Caco-2 (cell line): ENCODE results near the gene MAP4K4. TPM values are rescaled to one million over a fixed set of nuclear protein-coding genes. Genes with fewer than 3 reads are reported as not detected.
A peak's percentile ranks its signal among the peaks of the same experiment; 100 is the strongest.

ENCODE experiments used
- BruUV-seq: library from RNA; stranded (reverse); fragments of 400-500 nt; replicated peaks from 2 replicates; lab custom pipeline; 2021; lab: Mats Ljungman, UMichigan
- CTCF ChIA-PET: fragments of 300-600 bp; sonication (Branson Sonifier 250); formaldehyde crosslinking; loops from one replicate; lab custom pipeline; 2022; ENCODE audit warnings: antibody characterized with exemption; lab: Charles Lee
- POLR2A ChIA-PET: fragments of 300-600 bp; sonication (Branson Sonifier 250); formaldehyde crosslinking; loops from one replicate; lab custom pipeline; 2022; ENCODE audit warnings: antibody characterized with exemption; lab: Charles Lee
- DNase-seq, 2 experiments: peaks; one replicate each; pipeline versions ENCODE4 v3.0.0 to v3.0.0-alpha.2; 2020 to 2022
- H3K27me3 ChIP-seq: replicated peaks from 2 replicates; pipeline ENCODE4 v1.6.0; 2011; ENCODE audit warnings: low read length; ENCODE audit not compliant: control insufficient read depth, insufficient read depth
- H3K36me3 ChIP-seq: 2 replicates; pipeline ENCODE4 v1.5.1; 2011; ENCODE audit warnings: low read length; ENCODE audit not compliant: control insufficient read depth, insufficient read depth
- H3K4me1 ChIP-seq: fragments of 250-450 bp; sonication (Bioruptor Pico); 2 replicates; pipeline ENCODE4 v1.5.1; 2020; ENCODE audit warnings: mild to moderate bottlenecking
- H3K4me3 ChIP-seq: 2 replicates; pipeline ENCODE4 v1.5.1; 2011; ENCODE audit warnings: low read depth, mild to moderate bottlenecking, control low read depth, low read length
- H3K9me3 ChIP-seq: fragments of 250-450 bp; sonication (Bioruptor Pico); 2 replicates; pipeline ENCODE4 v1.5.1; 2020; ENCODE audit warnings: mild to moderate bottlenecking, moderate library complexity
- H3K27ac Mint-ChIP-seq: one replicate; pipeline ENCODE4 v1.8.0; 2022; ENCODE audit warnings: mixed read lengths; ENCODE audit not compliant: unreplicated experiment
- H3K27me3 Mint-ChIP-seq: one replicate; pipeline ENCODE4 v1.8.0; 2022; ENCODE audit warnings: mixed read lengths; ENCODE audit not compliant: insufficient read depth, unreplicated experiment
- H3K36me3 Mint-ChIP-seq: one replicate; pipeline ENCODE4 v1.8.0; 2022; ENCODE audit warnings: mild to moderate bottlenecking, mixed read lengths; ENCODE audit not compliant: insufficient read depth, unreplicated experiment
- H3K4me1 Mint-ChIP-seq: one replicate; pipeline ENCODE4 v1.8.0; 2022; ENCODE audit warnings: low read depth, mixed read lengths; ENCODE audit not compliant: unreplicated experiment
- H3K4me3 Mint-ChIP-seq: one replicate; pipeline ENCODE4 v1.8.0; 2022; ENCODE audit warnings: mild to moderate bottlenecking, moderate library complexity, mixed read lengths; ENCODE audit not compliant: unreplicated experiment
- H3K9me3 Mint-ChIP-seq: one replicate; pipeline ENCODE4 v1.8.0; 2022; ENCODE audit warnings: mixed read lengths; ENCODE audit not compliant: unreplicated experiment
- intact Hi-C: fragments of 100-400 bp; cut with micrococcal nuclease; formaldehyde crosslinking; loops from one replicate; pipeline ENCODE4 v1.10.0; 2022; ENCODE audit not compliant: unreplicated experiment
- total RNA-seq: library from RNA; stranded (reverse); gene quantifications from 2 replicates; pipeline ENCODE4 v1.2.3, GENCODE V29; 2022
- TF ChIP-seq, protein P1 (sequence below), 2 experiments: fragments of 200-600 bp in 1 of 2; IDR thresholded peaks; 1 replicate in 1 of 2; 2 replicates in 1 of 2; pipeline versions ENCODE4 v1.5.1 to v1.8.0; 2011 to 2022; ENCODE audit warnings: antibody characterized with exemption in 1 of 2, control low read depth in 1 of 2, inconsistent platforms in 1 of 2, low read depth in 1 of 2, low read length in 1 of 2, mild to moderate bottlenecking in 1 of 2, moderate library complexity in 1 of 2; ENCODE audit not compliant: insufficient read depth in 1 of 2, severe bottlenecking in 1 of 2, unreplicated experiment in 1 of 2

The MAP4K4 gene
- total RNA-seq, 1 experiment from 2014 or later = 257 TPM

DNA sequence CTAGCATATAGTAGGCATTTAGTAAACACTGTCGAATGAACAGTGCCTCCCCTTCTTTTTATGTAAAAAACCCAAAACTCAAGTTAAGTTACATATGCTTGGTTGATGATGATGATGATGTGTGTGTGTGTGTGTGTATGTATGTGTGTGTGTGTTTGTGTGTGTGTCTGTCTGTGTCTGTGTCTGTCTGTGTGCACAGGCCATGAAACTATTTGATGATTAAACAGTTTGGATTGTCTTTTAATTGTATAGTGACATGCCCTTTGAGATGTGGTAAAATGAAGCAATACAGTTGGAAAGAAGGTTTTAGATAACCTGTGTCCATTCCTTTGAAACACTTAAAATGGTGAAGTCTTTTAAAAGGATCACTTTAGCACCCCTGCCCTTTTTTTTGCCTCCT, 105.6 kb downstream of the MAP4K4 start:
- intact Hi-C loops = loop anchor here (1.0 kb wide), 1 partner anchor 36 kb away; no protein-coding TSS in a partner anchor
- Histone ChIP-seq H3K4me3 (no peak overlapping the region), H3K27me3 (no peaks in the 10 kb centered on the region), H3K9me3 (no peaks in the 10 kb centered on the region), H3K36me3 (no peaks in the 10 kb centered on the region; the same call in none of the 2 replicates), H3K4me1 (peaks cover 58% of the 10 kb centered on the region)
- H3K4me1 Mint-ChIP-seq = peaks cover 61% of the 10 kb centered on the region
- H3K4me3 Mint-ChIP-seq = peak overlapping the region; percentile 41
- no peaks in the 10 kb centered on the region for H3K27me3 Mint-ChIP-seq
- no peaks in the 10 kb centered on the region for H3K9me3 Mint-ChIP-seq
- H3K27ac Mint-ChIP-seq = peak overlapping the region; percentile 63
- peaks cover 59% of the 10 kb centered on the region for H3K36me3 Mint-ChIP-seq
- ChIA-PET CTCF (no interaction called here), POLR2A (no interaction called here)
- peak in 1 of 2 experiments; percentile 50 for DNase-seq
- TF ChIP-seq, protein P1, sequence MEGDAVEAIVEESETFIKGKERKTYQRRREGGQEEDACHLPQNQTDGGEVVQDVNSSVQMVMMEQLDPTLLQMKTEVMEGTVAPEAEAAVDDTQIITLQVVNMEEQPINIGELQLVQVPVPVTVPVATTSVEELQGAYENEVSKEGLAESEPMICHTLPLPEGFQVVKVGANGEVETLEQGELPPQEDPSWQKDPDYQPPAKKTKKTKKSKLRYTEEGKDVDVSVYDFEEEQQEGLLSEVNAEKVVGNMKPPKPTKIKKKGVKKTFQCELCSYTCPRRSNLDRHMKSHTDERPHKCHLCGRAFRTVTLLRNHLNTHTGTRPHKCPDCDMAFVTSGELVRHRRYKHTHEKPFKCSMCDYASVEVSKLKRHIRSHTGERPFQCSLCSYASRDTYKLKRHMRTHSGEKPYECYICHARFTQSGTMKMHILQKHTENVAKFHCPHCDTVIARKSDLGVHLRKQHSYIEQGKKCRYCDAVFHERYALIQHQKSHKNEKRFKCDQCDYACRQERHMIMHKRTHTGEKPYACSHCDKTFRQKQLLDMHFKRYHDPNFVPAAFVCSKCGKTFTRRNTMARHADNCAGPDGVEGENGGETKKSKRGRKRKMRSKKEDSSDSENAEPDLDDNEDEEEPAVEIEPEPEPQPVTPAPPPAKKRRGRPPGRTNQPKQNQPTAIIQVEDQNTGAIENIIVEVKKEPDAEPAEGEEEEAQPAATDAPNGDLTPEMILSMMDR (IDR thresholded peaks at IDR 0.05; ENCODE audit: insufficient read depth in 1 of 2, low read depth in 1 of 2, low read length in 1 of 2, severe bottlenecking in 1 of 2, unreplicated experiment in 1 of 2) = no peak
- BruUV-seq = no TSS peak

GRCh38 chr2:101803945-101804696, 106.6 kb downstream of the MAP4K4 start:
- no peaks in the 10 kb centered on the region for H3K27me3 Mint-ChIP-seq
- peak overlapping the region; percentile 63 for H3K27ac Mint-ChIP-seq
- Histone ChIP-seq H3K9me3 (no peaks in the 10 kb centered on the region), H3K4me3 (no peak overlapping the region), H3K27me3 (no peaks in the 10 kb centered on the region), H3K36me3 (no peaks in the 10 kb centered on the region; the same call in none of the 2 replicates), H3K4me1 (peaks cover 58% of the 10 kb centered on the region)
- no TSS peak for BruUV-seq
- CTCF ChIA-PET = interaction anchor here (1.0 kb wide), 2 partner anchors 12 to 24 kb away, joined by 3 to 4 read pairs; no protein-coding TSS in a partner anchor
- POLR2A ChIA-PET = no interaction called here
- H3K4me1 Mint-ChIP-seq = peaks cover 59% of the 10 kb centered on the region
- TF ChIP-seq, protein P1 (IDR thresholded peaks at IDR 0.05; ENCODE audit: insufficient read depth in 1 of 2, low read depth in 1 of 2, low read length in 1 of 2, severe bottlenecking in 1 of 2, unreplicated experiment in 1 of 2) = no peak
- H3K36me3 Mint-ChIP-seq = peaks cover 60% of the 10 kb centered on the region
- peak overlapping the region; percentile 19 for H3K4me3 Mint-ChIP-seq
- intact Hi-C loops = loop anchor here (1.0 to 2.0 kb wide), 2 partner anchors 17 to 37 kb away; no protein-coding TSS in a partner anchor
- no peak for DNase-seq
- no peaks in the 10 kb centered on the region for H3K9me3 Mint-ChIP-seq

GRCh38 chr2:101805152-101806088, 107.9 kb downstream of the MAP4K4 start:
- Histone ChIP-seq H3K4me1 (peaks cover 58% of the 10 kb centered on the region), H3K9me3 (no peaks in the 10 kb centered on the region), H3K4me3 (no peak overlapping the region), H3K36me3 (no peaks in the 10 kb centered on the region; the same call in 1 of the 2 replicates), H3K27me3 (no peaks in the 10 kb centered on the region)
- peaks cover 54% of the 10 kb centered on the region for H3K4me1 Mint-ChIP-seq
- intact Hi-C loops = loop anchor here (2.0 kb wide), 1 partner anchor 15 kb away; no protein-coding TSS in a partner anchor
- H3K27ac Mint-ChIP-seq = peak overlapping the region; percentile 63
- no TSS peak for BruUV-seq
- TF ChIP-seq, protein P1 (IDR thresholded peaks at IDR 0.05; ENCODE audit: insufficient read depth in 1 of 2, low read depth in 1 of 2, low read length in 1 of 2, severe bottlenecking in 1 of 2, unreplicated experiment in 1 of 2) = no peak
- ChIA-PET CTCF (interaction anchor here (0.7 to 1.0 kb wide), 2 partner anchors 11 to 463 kb away, joined by 3 to 8 read pairs; no protein-coding TSS in a partner anchor), POLR2A (no interaction called here)
- no peaks in the 10 kb centered on the region for H3K27me3 Mint-ChIP-seq
- H3K36me3 Mint-ChIP-seq = peaks cover 53% of the 10 kb centered on the region
- no peaks in the 10 kb centered on the region for H3K9me3 Mint-ChIP-seq
- no peak for DNase-seq
- H3K4me3 Mint-ChIP-seq = peak overlapping the region; percentile 56
